GM19455 (cell line): Measurements from ENCODE around the gene FAT1.

ENCODE experiments used
- ATAC-seq: cut with Tn5 transposase; IDR thresholded peaks from one replicate; pipeline ENCODE4 v1.9.1; 2021; ENCODE audit not compliant: unreplicated experiment

Gene FAT1

GRCh38 chr4:186621959-186622553 is 101.6 kb downstream of the FAT1 start:
- no peak for ATAC-seq

- ATAC-seq = no peak
These were observed 104.6 kb downstream of the FAT1 start for GRCh38 chr4:186619088-186619487.

- ATAC-seq = no peak
These were observed 105.7 kb downstream of the FAT1 start for GRCh38 chr4:186617921-186618320.

- ATAC-seq = no peak
These were observed 116.2 kb downstream of the FAT1 start for GRCh38 chr4:186607490-186607889.

- no peak for ATAC-seq
These were observed 117.1 kb downstream of the FAT1 start for GRCh38 chr4:186606591-186606992.

- ATAC-seq = no peak
These were observed 118.3 kb downstream of the FAT1 start for GRCh38 chr4:186605261-186605865.

- no peak for ATAC-seq
These were observed 119.4 kb downstream of the FAT1 start for GRCh38 chr4:186604124-186604807.

- no peak for ATAC-seq
These were observed 120.7 kb downstream of the FAT1 start for GRCh38 chr4:186602978-186603377.

- ATAC-seq = no peak
These were observed 124.2 kb downstream of the FAT1 start for GRCh38 chr4:186599483-186599882.

GRCh38 chr4:186598686-186599085 is 125.0 kb downstream of the FAT1 start:
- ATAC-seq = no peak

- ATAC-seq = no peak
These were observed 126.7 kb downstream of the FAT1 start for GRCh38 chr4:186596850-186597390.

- no peak for ATAC-seq
These were observed 127.3 kb downstream of the FAT1 start for GRCh38 chr4:186596346-186596745.

- no peak for ATAC-seq
These were observed 130.1 kb downstream of the FAT1 start for GRCh38 chr4:186593587-186593973.

GRCh38 chr4:186592966-186593586 is 130.6 kb downstream of the FAT1 start:
- ATAC-seq = no peak

- no peak for ATAC-seq
These were observed 131.2 kb downstream of the FAT1 start for GRCh38 chr4:186592445-186592844.

GRCh38 chr4:186591651-186592050 is 132.0 kb downstream of the FAT1 start:
- no peak for ATAC-seq

GRCh38 chr4:186588503-186588902 is 135.2 kb downstream of the FAT1 start:
- ATAC-seq = no peak

- peak; percentile 85 for ATAC-seq
These were observed 136.1 kb downstream of the FAT1 start for GRCh38 chr4:186587416-186588018.

- no peak for ATAC-seq
These were observed 137.5 kb downstream of the FAT1 start for GRCh38 chr4:186586205-186586604.

GRCh38 chr4:186584912-186585311 is 138.7 kb downstream of the FAT1 start:
- no peak for ATAC-seq

GRCh38 chr4:186581421-186581820 is 142.2 kb downstream of the FAT1 start:
- no peak for ATAC-seq
